RKO (cell line): ENCODE results near the gene NCOA4.
"Not testable (repeated sequence)": the region's sequence is repeated elsewhere in the genome, so short reads cannot be mapped to it uniquely, and the experiment has no call there.

ENCODE experiments used
- DNase-seq: peaks from one replicate; pipeline ENCODE4 v3.0.0-alpha.2; 2016; ENCODE audit warnings: low spot score

The NCOA4 gene

GRCh38 chr10:46019569-46020343, 10.7 kb downstream of the NCOA4 start:
- no peak for DNase-seq

- DNase-seq = no peak
These were observed 11.3 kb downstream of the NCOA4 start for GRCh38 chr10:46019177-46019528.

GRCh38 chr10:46018453-46019176, 11.8 kb downstream of the NCOA4 start:
- no peak for DNase-seq

- DNase-seq = no peak
These were observed 12.7 kb downstream of the NCOA4 start for GRCh38 chr10:46017733-46018132.

GRCh38 chr10:46016811-46017210, 13.6 kb downstream of the NCOA4 start:
- no peak for DNase-seq

GRCh38 chr10:46016190-46016589, 14.2 kb downstream of the NCOA4 start:
- DNase-seq = no peak

GRCh38 chr10:46014683-46015405, 15.6 kb downstream of the NCOA4 start:
- no peak for DNase-seq

- no peak for DNase-seq
These were observed 16.2 kb downstream of the NCOA4 start for GRCh38 chr10:46014206-46014605.

- DNase-seq = no peak
These were observed 17.7 kb downstream of the NCOA4 start for GRCh38 chr10:46012746-46013145.

GRCh38 chr10:46006219-46006618, 24.2 kb downstream of the NCOA4 start:
- DNase-seq = peak; percentile 88

GRCh38 chr10:46005383-46005782, 25.0 kb downstream of the NCOA4 start:
- DNase-seq = no peak

GRCh38 chr10:46004963-46005362, 25.5 kb downstream of the NCOA4 start:
- no peak for DNase-seq

- DNase-seq = no peak
These were observed 27.3 kb downstream of the NCOA4 start for GRCh38 chr10:46002916-46003693.

- DNase-seq = not testable (repeated sequence)
These were observed 28.2 kb downstream of the NCOA4 start for GRCh38 chr10:46002189-46002687.

- no peak for DNase-seq
These were observed 29.2 kb downstream of the NCOA4 start for GRCh38 chr10:46001187-46001756.

GRCh38 chr10:46000538-46000937, 29.9 kb downstream of the NCOA4 start:
- no peak for DNase-seq

- DNase-seq = not testable (repeated sequence)
These were observed 30.5 kb downstream of the NCOA4 start for GRCh38 chr10:45999955-46000354.

- DNase-seq = no peak
These were observed 32.2 kb downstream of the NCOA4 start for GRCh38 chr10:45997994-45998763.

- no peak for DNase-seq
These were observed 32.9 kb downstream of the NCOA4 start for GRCh38 chr10:45997557-45997956.

GRCh38 chr10:45985590-45985989, 44.8 kb downstream of the NCOA4 start:
- DNase-seq = not testable (repeated sequence)

GRCh38 chr10:45984473-45984872, 46.0 kb downstream of the NCOA4 start:
- not testable (repeated sequence) for DNase-seq
